IMR-90 (cell line): Measurements from ENCODE around the gene RTRAF.

Source experiments
- POLR2A ChIP-seq: IDR thresholded peaks from 2 replicates; pipeline ENCODE4 v1.6.1; 2012; ENCODE audit warnings: mild to moderate bottlenecking, low read depth, low read length
- RCOR1 ChIP-seq: IDR thresholded peaks from 2 replicates; pipeline ENCODE4 v1.6.1; 2012; ENCODE audit warnings: mild to moderate bottlenecking, low read length, improper control_type of control experiment; ENCODE audit not compliant: insufficient replicate concordance
- RFX5 ChIP-seq: IDR thresholded peaks from 2 replicates; pipeline ENCODE4 v1.8.0; 2012; ENCODE audit warnings: low read depth, mild to moderate bottlenecking, low read length, moderate library complexity
- TF ChIP-seq, protein P1 (sequence below): conservative IDR thresholded peaks from 2 replicates; pipeline ENCODE4 v1.5.1; 2012; ENCODE audit warnings: mild to moderate bottlenecking, low read depth, low read length, improper control_type of control experiment

DNA sequence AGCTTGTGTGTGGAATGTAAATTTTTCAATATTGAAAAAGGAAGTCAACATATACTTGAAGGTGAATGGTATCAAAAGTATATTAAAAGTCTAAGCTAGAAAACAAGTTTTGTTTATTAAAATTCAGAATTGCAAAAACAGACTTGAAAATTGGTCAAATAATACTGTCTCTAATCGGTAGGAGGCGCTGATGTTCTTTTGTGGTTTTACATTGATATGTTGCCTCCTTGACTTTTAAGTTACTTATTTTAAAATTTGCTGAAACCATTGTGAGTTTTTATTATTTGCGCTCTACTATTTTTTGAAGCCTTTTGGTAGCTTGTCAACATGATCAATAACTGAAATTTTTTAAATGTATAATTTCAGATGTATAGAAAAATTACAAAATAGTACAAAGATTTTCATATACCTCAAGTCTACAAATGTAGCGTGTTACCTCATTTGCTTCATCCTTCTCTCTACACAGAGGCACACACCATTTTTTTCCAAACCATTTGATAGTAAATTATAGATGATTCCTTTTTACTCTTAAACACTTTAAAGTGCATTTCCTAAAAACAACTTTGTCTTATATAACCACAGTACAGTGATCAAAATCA is 6.9 kb downstream of the RTRAF start:
- TF ChIP-seq POLR2A: no peak
- TF ChIP-seq, protein P1, sequence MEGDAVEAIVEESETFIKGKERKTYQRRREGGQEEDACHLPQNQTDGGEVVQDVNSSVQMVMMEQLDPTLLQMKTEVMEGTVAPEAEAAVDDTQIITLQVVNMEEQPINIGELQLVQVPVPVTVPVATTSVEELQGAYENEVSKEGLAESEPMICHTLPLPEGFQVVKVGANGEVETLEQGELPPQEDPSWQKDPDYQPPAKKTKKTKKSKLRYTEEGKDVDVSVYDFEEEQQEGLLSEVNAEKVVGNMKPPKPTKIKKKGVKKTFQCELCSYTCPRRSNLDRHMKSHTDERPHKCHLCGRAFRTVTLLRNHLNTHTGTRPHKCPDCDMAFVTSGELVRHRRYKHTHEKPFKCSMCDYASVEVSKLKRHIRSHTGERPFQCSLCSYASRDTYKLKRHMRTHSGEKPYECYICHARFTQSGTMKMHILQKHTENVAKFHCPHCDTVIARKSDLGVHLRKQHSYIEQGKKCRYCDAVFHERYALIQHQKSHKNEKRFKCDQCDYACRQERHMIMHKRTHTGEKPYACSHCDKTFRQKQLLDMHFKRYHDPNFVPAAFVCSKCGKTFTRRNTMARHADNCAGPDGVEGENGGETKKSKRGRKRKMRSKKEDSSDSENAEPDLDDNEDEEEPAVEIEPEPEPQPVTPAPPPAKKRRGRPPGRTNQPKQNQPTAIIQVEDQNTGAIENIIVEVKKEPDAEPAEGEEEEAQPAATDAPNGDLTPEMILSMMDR: peak; percentile 78
- no peak for TF ChIP-seq RCOR1
- TF ChIP-seq RFX5: no peak
